GM08714 (cell line): ENCODE data around the gene PLXNA1.

Experiments
- H3K4me3 ChIP-seq: fragments of 200-500 bp; sonication (Bioruptor generic); 2 replicates; pipeline ENCODE4 v1.5.1; 2014; ENCODE audit warnings: mild to moderate bottlenecking, low read length, inconsistent platforms
- ZNF274 ChIP-seq: IDR thresholded peaks from 2 replicates; pipeline ENCODE4 v1.6.1; 2012; ENCODE audit warnings: mild to moderate bottlenecking, low read depth, low read length

The PLXNA1 gene

GRCh38 chr3:127003601-127004280 is 20.8 kb downstream of the PLXNA1 start:
- H3K4me3 ChIP-seq = no peak overlapping the region
- no peak for TF ChIP-seq ZNF274

DNA sequence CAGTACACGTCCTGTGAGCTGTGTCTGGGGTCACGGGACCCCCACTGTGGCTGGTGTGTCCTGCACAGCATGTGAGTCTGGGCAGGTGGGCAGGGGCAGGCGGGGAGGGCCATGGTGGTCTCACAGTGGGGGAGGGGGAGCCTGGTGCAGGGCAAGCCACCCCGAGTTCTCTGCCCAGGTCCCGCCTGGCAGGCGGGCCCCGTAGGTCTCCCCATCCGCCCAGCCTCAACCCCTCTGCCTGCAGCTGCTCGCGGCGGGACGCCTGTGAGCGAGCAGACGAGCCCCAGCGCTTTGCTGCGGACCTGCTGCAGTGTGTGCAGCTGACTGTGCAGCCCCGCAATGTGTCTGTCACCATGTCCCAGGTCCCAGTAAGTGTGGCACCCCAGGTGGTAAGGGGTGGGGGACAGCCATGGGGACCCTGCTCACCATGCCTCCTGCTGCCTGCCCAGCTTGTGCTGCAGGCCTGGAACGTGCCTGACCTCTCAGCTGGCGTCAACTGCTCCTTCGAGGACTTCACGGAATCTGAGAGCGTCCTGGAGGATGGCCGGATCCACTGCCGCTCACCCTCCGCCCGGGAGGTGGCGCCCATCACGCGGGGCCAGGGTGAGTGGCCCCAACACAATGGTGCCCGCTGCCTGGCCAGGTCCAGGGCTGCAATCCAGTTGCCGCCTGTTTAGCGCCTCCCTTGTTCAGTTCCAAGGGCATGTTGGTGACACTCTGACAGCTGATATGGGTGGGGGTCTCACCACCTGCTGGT is 21.9 kb downstream of the PLXNA1 start:
- no peak overlapping the region for H3K4me3 ChIP-seq
- TF ChIP-seq ZNF274 = no peak

DNA sequence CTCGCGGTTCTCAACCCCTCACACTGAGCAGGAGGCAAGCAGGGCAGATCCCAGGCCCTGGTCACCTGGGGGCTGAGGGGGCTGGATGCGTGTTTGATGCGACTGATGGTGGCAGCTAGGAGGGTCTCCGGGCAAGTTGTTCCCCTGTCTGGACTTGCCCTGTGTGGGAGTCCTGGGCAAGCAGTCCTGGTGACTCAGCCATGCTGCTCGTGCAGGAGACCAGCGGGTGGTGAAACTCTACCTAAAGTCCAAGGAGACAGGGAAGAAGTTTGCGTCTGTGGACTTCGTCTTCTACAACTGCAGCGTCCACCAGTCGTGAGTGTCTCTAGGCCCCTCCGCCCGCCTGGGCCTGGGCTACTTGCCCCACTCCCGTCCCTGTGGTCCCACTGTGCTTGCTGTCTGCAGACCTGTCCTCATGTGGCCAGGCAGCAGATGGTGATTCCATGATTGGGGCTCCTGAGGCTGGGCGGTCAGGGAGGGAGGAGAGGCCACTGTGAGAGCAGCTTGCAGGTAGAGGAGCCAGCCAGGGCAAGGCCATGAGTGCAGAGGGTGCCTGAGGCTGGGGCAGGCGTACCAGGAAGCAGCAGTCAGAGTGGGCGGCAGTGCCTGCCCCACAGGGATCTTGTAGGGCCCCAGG is 23.1 kb downstream of the PLXNA1 start:
- TF ChIP-seq ZNF274 = no peak
- no peak overlapping the region for H3K4me3 ChIP-seq

- TF ChIP-seq ZNF274 = no peak
- H3K4me3 ChIP-seq = no peak overlapping the region
Observed at GRCh38 chr3:127006781-127007436, 24.0 kb downstream of the PLXNA1 start.

DNA sequence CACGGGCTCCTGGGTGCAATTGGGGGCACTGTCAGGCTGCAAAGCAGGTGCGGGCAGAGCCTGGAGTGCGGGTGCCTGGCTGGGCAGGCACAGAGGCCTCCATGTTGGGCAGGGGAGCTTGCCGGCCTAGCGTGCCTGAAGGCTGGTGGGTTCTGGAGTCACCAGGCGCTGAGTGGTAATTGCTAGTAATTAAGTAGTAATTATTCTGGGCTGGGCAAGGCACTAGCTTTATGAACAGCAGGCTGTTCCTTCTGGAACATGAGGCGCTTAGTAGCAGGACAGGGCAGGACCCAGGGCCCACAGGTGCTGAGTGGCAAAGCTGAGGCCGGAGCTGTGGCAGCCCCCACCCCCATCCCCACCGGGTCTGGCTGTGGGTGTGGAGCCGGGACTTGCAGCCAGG is 25.3 kb downstream of the PLXNA1 start:
- no peak for TF ChIP-seq ZNF274
- H3K4me3 ChIP-seq = no peak overlapping the region

- no peak overlapping the region for H3K4me3 ChIP-seq
- TF ChIP-seq ZNF274 = no peak
Observed at GRCh38 chr3:127009531-127009930, 26.6 kb downstream of the PLXNA1 start.

DNA sequence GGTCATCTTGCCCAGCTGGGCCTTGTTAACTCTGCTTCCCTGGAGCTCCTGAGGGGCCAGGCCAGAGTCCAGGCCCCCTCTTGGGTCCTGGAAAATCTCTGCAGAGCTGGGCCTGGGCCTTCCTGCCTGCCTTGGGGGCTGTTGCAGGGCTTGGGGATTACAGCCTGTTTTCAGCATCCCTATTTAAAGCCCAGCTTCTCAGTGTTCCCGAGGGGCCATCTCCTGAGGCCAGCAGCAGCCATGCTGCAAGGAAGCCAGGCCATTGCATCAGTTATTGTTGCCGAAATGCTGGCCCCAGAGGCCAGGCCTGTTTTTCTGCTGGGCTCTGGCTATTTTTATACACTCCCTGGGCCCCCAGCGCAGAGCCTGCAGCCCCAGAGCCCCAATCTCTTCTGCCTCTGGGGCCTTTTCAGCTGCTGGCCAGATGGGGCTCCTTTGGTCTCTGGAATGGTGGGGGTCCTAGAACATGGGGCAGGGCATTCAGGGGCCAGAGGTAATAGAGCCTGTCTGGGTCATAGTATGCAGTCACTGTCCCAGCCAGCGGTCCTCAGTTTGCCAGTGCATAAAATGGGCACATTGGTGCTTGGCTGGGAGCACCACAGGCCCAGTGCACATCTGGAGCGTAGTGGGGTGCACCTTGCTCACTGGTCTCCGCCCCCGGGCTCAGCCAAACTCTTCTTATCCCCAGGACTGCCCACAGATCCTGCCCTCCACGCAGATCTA is 28.5 kb downstream of the PLXNA1 start:
- no peak for TF ChIP-seq ZNF274
- H3K4me3 ChIP-seq = no peak overlapping the region

DNA sequence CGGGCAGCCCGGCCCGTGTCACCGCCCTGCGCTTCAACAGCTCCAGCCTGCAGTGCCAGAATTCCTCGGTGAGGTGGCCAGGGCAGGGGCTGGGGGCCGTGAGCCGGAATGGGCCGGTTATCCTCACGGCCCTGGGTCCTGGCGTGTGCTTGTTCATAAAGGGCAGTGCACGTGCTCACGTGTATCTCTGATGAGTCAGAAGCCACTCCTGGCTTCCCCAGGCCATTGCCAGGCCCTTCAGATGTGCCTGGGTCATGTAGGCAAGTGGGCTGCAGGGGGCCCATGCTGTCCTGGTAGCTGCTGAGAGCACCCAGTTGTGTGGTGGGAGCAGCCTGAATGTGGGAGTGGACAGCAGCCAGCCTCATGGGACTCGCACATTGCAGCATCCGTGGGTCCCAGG is 29.2 kb downstream of the PLXNA1 start:
- no peak overlapping the region for H3K4me3 ChIP-seq
- TF ChIP-seq ZNF274 = no peak

- no peak for TF ChIP-seq ZNF274
- no peak overlapping the region for H3K4me3 ChIP-seq
Observed at GRCh38 chr3:127013181-127013580, 30.3 kb downstream of the PLXNA1 start.

- no peak for TF ChIP-seq ZNF274
- H3K4me3 ChIP-seq = no peak overlapping the region
Observed at GRCh38 chr3:127013758-127014535, 31.0 kb downstream of the PLXNA1 start.

DNA sequence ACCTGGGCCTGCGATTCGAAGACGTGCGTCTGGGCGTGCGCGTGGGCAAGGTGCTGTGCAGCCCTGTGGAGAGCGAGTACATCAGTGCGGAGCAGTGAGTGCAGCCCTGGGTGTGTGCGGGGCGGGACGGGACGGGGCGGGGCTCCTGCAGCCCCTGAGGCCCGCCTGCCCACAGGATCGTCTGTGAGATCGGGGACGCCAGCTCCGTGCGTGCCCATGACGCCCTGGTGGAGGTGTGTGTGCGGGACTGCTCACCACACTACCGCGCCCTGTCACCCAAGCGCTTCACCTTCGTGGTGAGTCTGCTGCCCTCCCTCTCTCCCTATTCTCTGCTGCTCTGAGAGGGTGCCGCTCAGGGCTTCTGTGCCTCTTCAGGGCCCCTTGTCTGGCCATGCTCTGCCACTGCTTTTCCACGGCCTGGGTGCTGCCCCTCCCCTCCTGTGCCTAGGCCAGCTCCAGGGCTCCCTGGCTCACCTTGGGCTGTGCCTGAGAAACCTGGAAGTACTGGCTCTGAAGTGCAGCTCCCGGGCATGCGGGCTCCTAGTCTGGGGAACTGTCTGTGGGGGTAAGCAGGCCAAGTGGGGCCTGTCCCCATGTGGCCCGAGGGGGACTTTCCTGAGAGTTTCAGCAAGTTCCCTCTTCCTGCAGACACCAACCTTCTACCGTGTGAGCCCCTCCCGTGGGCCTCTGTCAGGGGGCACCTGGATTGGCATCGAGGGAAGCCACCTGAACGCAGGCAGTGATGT is 31.8 kb downstream of the PLXNA1 start:
- TF ChIP-seq ZNF274 = no peak
- no peak overlapping the region for H3K4me3 ChIP-seq

GRCh38 chr3:127015282-127016042 is 32.5 kb downstream of the PLXNA1 start:
- TF ChIP-seq ZNF274 = no peak
- H3K4me3 ChIP-seq = no peak overlapping the region
